ENCODE measurements around the gene SLC9A6. TPM values are rescaled to one million over a fixed set of nuclear protein-coding genes. Genes with fewer than 3 reads are reported as not detected.

The SLC9A6 gene
- total RNA-seq, 5 donors from 2014 or later (not counting 1 experiment from before 2014, with no cell fraction given), result 15.5 to 23.9 (median 17.3) TPM

GRCh38 chrX:136059350-136059749, 74.1 kb downstream of the SLC9A6 start:
- Mint-ChIP-seq H3K27ac (no peak overlapping the region), H3K4me1 (peaks cover 13 to 31% (median 15%) of the 10 kb centered on the region in 3 donors), H3K4me3 (no peak overlapping the region), H3K36me3 (no peaks in the 10 kb centered on the region), H3K27me3 (peaks cover 0 to 9% of the 10 kb centered on the region in 2 donors), H3K9me3 (no peaks in the 10 kb centered on the region)
- ChIA-PET POLR2A (no interaction called here), CTCF (no interaction called here)
- DNase-seq (no peak), ATAC-seq (replicated peaks in 1 of 4) (no peak)
- no peaks in the 10 kb centered on the region for H3K27me3 ChIP-seq (replicated peaks in 1 of 2; ENCODE audit: control insufficient read depth in 2 of 2, extremely low read depth in 1 of 2, insufficient read depth in 2 of 2, low read length in 1 of 2)
- H3K4me3 ChIP-seq (ENCODE audit: control insufficient read depth in 1 of 2, extremely low read depth in 1 of 2, low read length in 1 of 2), result no peak overlapping the region
- no peaks in the 10 kb centered on the region for H3K9me3 ChIP-seq
- H3K36me3 ChIP-seq (ENCODE audit: control insufficient read depth in 2 of 2, extremely low read depth in 1 of 2, insufficient read depth in 1 of 2, low read length in 1 of 2), result no peaks in the 10 kb centered on the region
- no peak overlapping the region for H3K27ac ChIP-seq (ENCODE audit: low read length)
- no CpG with 5 or more reads among the region's 2 CpGs for WGBS (ENCODE audit: insufficient coverage)
- peaks cover 0 to 12% of the 10 kb centered on the region in 2 experiments for H3K4me1 ChIP-seq (ENCODE audit: control insufficient read depth in 1 of 2, extremely low read depth in 1 of 2, insufficient read depth in 2 of 2, low read length in 2 of 2)

GRCh38 chrX:136061286-136061685, 76.1 kb downstream of the SLC9A6 start:
- Histone ChIP-seq H3K4me1 (ENCODE audit: control insufficient read depth in 1 of 2, extremely low read depth in 1 of 2, insufficient read depth in 2 of 2, low read length in 2 of 2) (peaks cover 0 to 22% of the 10 kb centered on the region in 2 experiments), H3K27ac (ENCODE audit: low read length) (no peak overlapping the region), H3K4me3 (ENCODE audit: control insufficient read depth in 1 of 2, extremely low read depth in 1 of 2, low read length in 1 of 2) (no peak overlapping the region), H3K27me3 (replicated peaks in 1 of 2; ENCODE audit: control insufficient read depth in 2 of 2, extremely low read depth in 1 of 2, insufficient read depth in 2 of 2, low read length in 1 of 2) (no peaks in the 10 kb centered on the region), H3K9me3 (no peaks in the 10 kb centered on the region), H3K36me3 (ENCODE audit: control insufficient read depth in 2 of 2, extremely low read depth in 1 of 2, insufficient read depth in 1 of 2, low read length in 1 of 2) (no peaks in the 10 kb centered on the region)
- no peaks in the 10 kb centered on the region for H3K9me3 Mint-ChIP-seq
- CTCF ChIA-PET, result no interaction called here
- H3K36me3 Mint-ChIP-seq, result no peaks in the 10 kb centered on the region
- H3K4me1 Mint-ChIP-seq, result peaks cover 22 to 43% (median 24%) of the 10 kb centered on the region in 3 donors
- POLR2A ChIA-PET, result interaction anchor here in 1 of 2 donors (0.7 kb wide), 1 partner anchor 82 kb away, joined by 3 read pairs; no protein-coding TSS in a partner anchor
- no peak overlapping the region for H3K27ac Mint-ChIP-seq
- DNase-seq (no peak), ATAC-seq (replicated peaks in 1 of 4) (no peak)
- WGBS (ENCODE audit: insufficient coverage), result 77% methylated on average over 4 of the region's 8 CpGs
- H3K27me3 Mint-ChIP-seq, result peaks cover 0 to 7% of the 10 kb centered on the region in 2 donors
- H3K4me3 Mint-ChIP-seq, result no peak overlapping the region

GRCh38 chrX:136061696-136062095, 76.5 kb downstream of the SLC9A6 start:
- WGBS (ENCODE audit: insufficient coverage), result no CpG with 5 or more reads among the region's 5 CpGs

GRCh38 chrX:136063340-136064079, 78.3 kb downstream of the SLC9A6 start:
- Mint-ChIP-seq H3K4me3 (peak overlapping the region in 1 of 3 donors; percentile 30), H3K4me1 (peaks cover 14 to 33% (median 17%) of the 10 kb centered on the region in 3 donors), H3K27ac (peak overlapping the region in 1 of 2 donors; percentile 80), H3K36me3 (no peaks in the 10 kb centered on the region), H3K9me3 (no peaks in the 10 kb centered on the region), H3K27me3 (peaks cover 0 to 11% of the 10 kb centered on the region in 2 donors)
- WGBS (ENCODE audit: insufficient coverage), result no CpG with 5 or more reads among the region's 7 CpGs
- H3K4me3 ChIP-seq (ENCODE audit: control insufficient read depth in 1 of 2, extremely low read depth in 1 of 2, low read length in 1 of 2), result no peak overlapping the region
- ChIA-PET CTCF (no interaction called here), POLR2A (no interaction called here)
- no peaks in the 10 kb centered on the region for H3K27me3 ChIP-seq (replicated peaks in 1 of 2; ENCODE audit: control insufficient read depth in 2 of 2, extremely low read depth in 1 of 2, insufficient read depth in 2 of 2, low read length in 1 of 2)
- peaks cover 0 to 18% of the 10 kb centered on the region in 2 experiments for H3K4me1 ChIP-seq (ENCODE audit: control insufficient read depth in 1 of 2, extremely low read depth in 1 of 2, insufficient read depth in 2 of 2, low read length in 2 of 2)
- H3K9me3 ChIP-seq, result no peaks in the 10 kb centered on the region
- no peaks in the 10 kb centered on the region for H3K36me3 ChIP-seq (ENCODE audit: control insufficient read depth in 2 of 2, extremely low read depth in 1 of 2, insufficient read depth in 1 of 2, low read length in 1 of 2)
- ATAC-seq (replicated peaks in 1 of 4), result no peak
- H3K27ac ChIP-seq (ENCODE audit: low read length), result no peak overlapping the region
- DNase-seq, result no peak

More at GRCh38 chrX:136061696-136062095, 76.5 kb downstream of the SLC9A6 start:
- Histone ChIP-seq H3K9me3 (no peaks in the 10 kb centered on the region), H3K27me3 (replicated peaks in 1 of 2; ENCODE audit: control insufficient read depth in 2 of 2, extremely low read depth in 1 of 2, insufficient read depth in 2 of 2, low read length in 1 of 2) (no peaks in the 10 kb centered on the region), H3K36me3 (ENCODE audit: control insufficient read depth in 2 of 2, extremely low read depth in 1 of 2, insufficient read depth in 1 of 2, low read length in 1 of 2) (no peaks in the 10 kb centered on the region), H3K27ac (ENCODE audit: low read length) (no peak overlapping the region), H3K4me1 (ENCODE audit: control insufficient read depth in 1 of 2, extremely low read depth in 1 of 2, insufficient read depth in 2 of 2, low read length in 2 of 2) (peaks cover 0 to 22% of the 10 kb centered on the region in 2 experiments), H3K4me3 (ENCODE audit: control insufficient read depth in 1 of 2, extremely low read depth in 1 of 2, low read length in 1 of 2) (no peak overlapping the region)
- Mint-ChIP-seq H3K36me3 (no peaks in the 10 kb centered on the region), H3K27me3 (peaks cover 0 to 7% of the 10 kb centered on the region in 2 donors), H3K9me3 (no peaks in the 10 kb centered on the region), H3K4me1 (peaks cover 18 to 41% (median 20%) of the 10 kb centered on the region in 3 donors), H3K27ac (no peak overlapping the region), H3K4me3 (no peak overlapping the region)
- ChIA-PET POLR2A (interaction anchor here in 1 of 2 donors (0.7 kb wide), 1 partner anchor 81 kb away, joined by 3 read pairs; no protein-coding TSS in a partner anchor), CTCF (no interaction called here)
- DNase-seq, result no peak
- ATAC-seq (replicated peaks in 1 of 4), result no peak

GRCh38 chrX:136064661-136065043, 79.4 kb downstream of the SLC9A6 start:
- peaks cover 14 to 31% (median 17%) of the 10 kb centered on the region in 3 donors for H3K4me1 Mint-ChIP-seq
- peak overlapping the region in 2 of 3 donors; percentile 34 to 62 for H3K4me3 Mint-ChIP-seq
- H3K4me3 ChIP-seq (ENCODE audit: control insufficient read depth in 1 of 2, extremely low read depth in 1 of 2, low read length in 1 of 2), result no peak overlapping the region
- peaks cover 0 to 13% of the 10 kb centered on the region in 2 donors for H3K27me3 Mint-ChIP-seq
- no peaks in the 10 kb centered on the region for H3K9me3 ChIP-seq
- H3K36me3 Mint-ChIP-seq, result no peaks in the 10 kb centered on the region
- CTCF ChIA-PET, result no interaction called here
- ATAC-seq (replicated peaks in 1 of 4) (no peak), DNase-seq (no peak)
- H3K27me3 ChIP-seq (replicated peaks in 1 of 2; ENCODE audit: control insufficient read depth in 2 of 2, extremely low read depth in 1 of 2, insufficient read depth in 2 of 2, low read length in 1 of 2), result no peaks in the 10 kb centered on the region
- peaks cover 0 to 18% of the 10 kb centered on the region in 2 experiments for H3K4me1 ChIP-seq (ENCODE audit: control insufficient read depth in 1 of 2, extremely low read depth in 1 of 2, insufficient read depth in 2 of 2, low read length in 2 of 2)
- POLR2A ChIA-PET, result no interaction called here
- WGBS (ENCODE audit: insufficient coverage), result no CpG with 5 or more reads among the region's 3 CpGs
- H3K36me3 ChIP-seq (ENCODE audit: control insufficient read depth in 2 of 2, extremely low read depth in 1 of 2, insufficient read depth in 1 of 2, low read length in 1 of 2), result no peaks in the 10 kb centered on the region
- H3K27ac ChIP-seq (ENCODE audit: low read length), result peak overlapping the region; percentile 73
- H3K27ac Mint-ChIP-seq, result peak overlapping the region; percentile 85 to 94
- no peaks in the 10 kb centered on the region for H3K9me3 Mint-ChIP-seq

- H3K27me3 ChIP-seq (replicated peaks in 1 of 2; ENCODE audit: control insufficient read depth in 2 of 2, extremely low read depth in 1 of 2, insufficient read depth in 2 of 2, low read length in 1 of 2), result no peaks in the 10 kb centered on the region
- DNase-seq (peak in 32 of 35 experiments; percentile 17 to 85 (median 55)), ATAC-seq (replicated peaks in 1 of 4) (peak; percentile 78 to 97 (median 85))
- Mint-ChIP-seq H3K4me3 (peak overlapping the region in 2 of 3 donors; percentile 34 to 62), H3K36me3 (no peaks in the 10 kb centered on the region), H3K4me1 (peaks cover 14 to 35% (median 17%) of the 10 kb centered on the region in 3 donors), H3K27me3 (peaks cover 0 to 11% of the 10 kb centered on the region in 2 donors), H3K27ac (peak overlapping the region; percentile 85 to 94), H3K9me3 (no peaks in the 10 kb centered on the region)
- ChIA-PET CTCF (no interaction called here), POLR2A (no interaction called here)
- H3K4me1 ChIP-seq (ENCODE audit: control insufficient read depth in 1 of 2, extremely low read depth in 1 of 2, insufficient read depth in 2 of 2, low read length in 2 of 2), result peaks cover 0 to 18% of the 10 kb centered on the region in 2 experiments
- H3K4me3 ChIP-seq (ENCODE audit: control insufficient read depth in 1 of 2, extremely low read depth in 1 of 2, low read length in 1 of 2), result no peak overlapping the region
- WGBS (ENCODE audit: insufficient coverage), result no CpG with 5 or more reads among the region's 7 CpGs
- no peaks in the 10 kb centered on the region for H3K9me3 ChIP-seq
- H3K36me3 ChIP-seq (ENCODE audit: control insufficient read depth in 2 of 2, extremely low read depth in 1 of 2, insufficient read depth in 1 of 2, low read length in 1 of 2), result no peaks in the 10 kb centered on the region
- peak overlapping the region; percentile 73 for H3K27ac ChIP-seq (ENCODE audit: low read length)
Measured at GRCh38 chrX:136065044-136065671, 79.9 kb downstream of the SLC9A6 start.

Data from T-cell (primary cell).